ENCODE results near the gene SAPCD1. TPM values are rescaled to one million over a fixed set of nuclear protein-coding genes. Genes with fewer than 3 reads are reported as not detected.

Gene SAPCD1
- total and polyA plus RNA-seq, 10 donors: 3.6 to 14.2 (median 6.4) TPM; not detected in 1

GRCh38 chr6:31775184-31775583 is 12.7 kb downstream of the SAPCD1 start:
- Histone ChIP-seq H3K27ac (no peak overlapping the region), H3K9me3 (no peaks in the 10 kb centered on the region), H3K36me3 (peaks cover 0 to 27% (median 21%) of the 10 kb centered on the region in 6 donors), H3K4me3 (no peak overlapping the region), H3K4me1 (peaks cover 9 to 58% (median 30%) of the 10 kb centered on the region in 6 donors), H3K27me3 (replicated peaks in 1 of 7) (no peaks in the 10 kb centered on the region)
- 79 to 91% (median 87%) methylated on average over 3 to 4 of the region's 4 CpGs for WGBS, 5 donors
- no peak for DNase-seq
- TF ChIP-seq POLR2AphosphoS5 (IDR thresholded peaks at IDR 0.05) (no peak), POLR2A (IDR thresholded peaks at IDR 0.05) (no peak), CTCF (IDR thresholded peaks at IDR 0.05 in 8 of 11, conservative IDR thresholded peaks at IDR 0.05 in 3 of 11) (no peak)
- intact Hi-C loops (cut with DNase I; ENCODE audit: low total_unique reads): no loop called here

GRCh38 chr6:31775633-31776484 is 13.4 kb downstream of the SAPCD1 start:
- no peak for DNase-seq
- H3K27me3 ChIP-seq (replicated peaks in 1 of 7): no peaks in the 10 kb centered on the region
- peaks cover 0 to 34% (median 28%) of the 10 kb centered on the region in 6 donors for H3K36me3 ChIP-seq
- peak overlapping the region in 1 of 8 donors; percentile 69 for H3K27ac ChIP-seq
- no peak overlapping the region for H3K4me3 ChIP-seq
- 82 to 85% (median 84%) methylated on average over 30 to 32 of the region's 32 CpGs for WGBS, 5 donors
- H3K4me1 ChIP-seq: peaks cover 9 to 54% (median 29%) of the 10 kb centered on the region in 6 donors
- H3K9me3 ChIP-seq: no peaks in the 10 kb centered on the region
- TF ChIP-seq POLR2A (IDR thresholded peaks at IDR 0.05) (no peak), CTCF (IDR thresholded peaks at IDR 0.05 in 8 of 11, conservative IDR thresholded peaks at IDR 0.05 in 3 of 11) (no peak), POLR2AphosphoS5 (IDR thresholded peaks at IDR 0.05) (no peak)
- intact Hi-C loops (cut with DNase I; ENCODE audit: low total_unique reads): no loop called here

- TF ChIP-seq POLR2A (IDR thresholded peaks at IDR 0.05): no peak
- no peak for TF ChIP-seq POLR2AphosphoS5 (IDR thresholded peaks at IDR 0.05)
- Histone ChIP-seq H3K36me3 (peaks cover 0 to 41% (median 35%) of the 10 kb centered on the region in 6 donors), H3K27me3 (replicated peaks in 1 of 7) (no peaks in the 10 kb centered on the region), H3K4me1 (peaks cover 9 to 47% (median 29%) of the 10 kb centered on the region in 6 donors), H3K27ac (peak overlapping the region in 6 of 8 donors; percentile 7 to 80 (median 32)), H3K9me3 (no peaks in the 10 kb centered on the region), H3K4me3 (peak overlapping the region in 1 of 8 donors; percentile 44)
- DNase-seq: peak; percentile 70
- intact Hi-C loops (cut with DNase I; ENCODE audit: low total_unique reads): no loop called here
- WGBS, 5 donors: 19 to 40% (median 31%) methylated on average over 11 to 14 of the region's 14 CpGs
These were observed 14.1 kb downstream of the SAPCD1 start for GRCh38 chr6:31776485-31776988.

GRCh38 chr6:31776989-31777666 is 14.7 kb downstream of the SAPCD1 start, which contains the start of gene VWA7:
Gene VWA7, minus strand, starts transcription at chr6:31777328. Its CDS starts 549 bp downstream, at chr6:31776779.
- TF ChIP-seq CTCF (IDR thresholded peaks at IDR 0.05 in 8 of 11, conservative IDR thresholded peaks at IDR 0.05 in 3 of 11): no peak
- no peak for TF ChIP-seq POLR2A (IDR thresholded peaks at IDR 0.05)
- TF ChIP-seq POLR2AphosphoS5 (IDR thresholded peaks at IDR 0.05): peak; percentile 77 to 85 (median 78)
- WGBS, 5 donors: 8 to 18% (median 14%) methylated on average over 11 to 15 of the region's 15 CpGs
- Histone ChIP-seq H3K27me3 (replicated peaks in 1 of 7) (no peaks in the 10 kb centered on the region), H3K27ac (peak within 1 kb of the TSS in 6 of 8 donors; percentile 7 to 80 (median 32)), H3K36me3 (peaks cover 0 to 47% (median 41%) of the 10 kb centered on the region in 6 donors), H3K4me3 (peak within 1 kb of the TSS in 1 of 8 donors; percentile 44), H3K4me1 (peaks cover 9 to 42% (median 26%) of the 10 kb centered on the region in 6 donors), H3K9me3 (no peaks in the 10 kb centered on the region)
- intact Hi-C loops (cut with DNase I; ENCODE audit: low total_unique reads): no loop called here
- peak; percentile 90 for DNase-seq
